Prostate gland (tissue), 2 donors: ENCODE data around the gene STRAP. TPM values are rescaled to one million over a fixed set of nuclear protein-coding genes. Genes with fewer than 3 reads are reported as not detected.

ENCODE experiments used
- DNase-seq: peaks from one replicate; pipeline ENCODE4 v3.0.0-alpha.2; 2019; ENCODE audit warnings: low spot score
- H3K27ac ChIP-seq, 2 donors: fragments of 200-600 bp; sonication (generic); 2 replicates each; pipeline ENCODE4 v1.5.1; 2017 to 2019
- H3K27me3 ChIP-seq: fragments of 200-600 bp; sonication (generic); replicated peaks from 2 replicates; pipeline ENCODE4 v1.5.1; 2019; ENCODE audit not compliant: insufficient read depth
- H3K36me3 ChIP-seq, 2 donors: fragments of 200-600 bp; sonication (generic); 1 replicate in 1 of 2; 2 replicates in 1 of 2; pipeline versions ENCODE4 v1.5.1 to v1.8.1; 2017 to 2019
- H3K4me1 ChIP-seq: fragments of 200-600 bp; sonication (generic); replicated peaks from 2 replicates; pipeline ENCODE4 v1.5.1; 2019
- H3K4me3 ChIP-seq, 2 donors: fragments of 200-600 bp; sonication (generic); 2 replicates each; pipeline ENCODE4 v1.5.1; 2017 to 2019
- H3K9me3 ChIP-seq: fragments of 200-600 bp; sonication (generic); 2 replicates; pipeline ENCODE4 v1.5.1; 2017
- CTCF ChIP-seq, 4 experiments: fragments of 200-600 bp in 2 of 4; fragments of 450-650 bp in 2 of 4; sonication (generic) in 2 of 4; IDR thresholded peaks; 1 replicate in 3 of 4; 2 replicates in 1 of 4; pipeline ENCODE4 v1.5.1; 2016 to 2019; ENCODE audit warnings: antibody characterized with exemption in 4 of 4, mild to moderate bottlenecking in 2 of 4, moderate library complexity in 2 of 4
- POLR2A ChIP-seq: fragments of 450-650 bp; IDR thresholded peaks from one replicate; pipeline ENCODE4 v1.6.1; 2016; ENCODE audit warnings: antibody characterized with exemption, mild to moderate bottlenecking
- POLR2AphosphoS5 ChIP-seq: sonication (generic); formaldehyde crosslinking; IDR thresholded peaks from one replicate; pipeline ENCODE4 v1.6.1; 2017; ENCODE audit warnings: antibody characterized with exemption
- WGBS: methylation state at CpG from one replicate; pipeline ENCODE4 v1.1.5; 2018; 5-methylcytosine and 5-hydroxymethylcytosine counted together
- intact Hi-C: fragments of 100-400 bp; cut with DNase I; formaldehyde crosslinking; loops from one replicate; pipeline ENCODE4 v1.14.2; 2022
- total RNA-seq, 2 donors: library from RNA; depleted of rRNA; stranded (reverse); fragments of >200 nt; gene quantifications; one replicate each; pipeline ENCODE4 v1.1.0, GENCODE V29; 2016

Gene STRAP
- total RNA-seq, 2 donors from 2014 or later: 58.4 to 74.2 TPM

- Histone ChIP-seq H3K36me3 (no peaks in the 10 kb centered on the region), H3K4me1 (no peaks in the 10 kb centered on the region), H3K9me3 (no peaks in the 10 kb centered on the region), H3K27ac (no peak overlapping the region), H3K4me3 (no peak overlapping the region), H3K27me3 (no peaks in the 10 kb centered on the region)
- 92% methylated on average over 3 of the region's 3 CpGs for WGBS
- no peak for DNase-seq
- intact Hi-C loops: no loop called here
- no peak for TF ChIP-seq POLR2A
- no peak for TF ChIP-seq POLR2AphosphoS5
- no peak for TF ChIP-seq CTCF (IDR thresholded peaks at IDR 0.05)
These were observed 40.1 kb upstream of the STRAP start for GRCh38 chr12:15842108-15842507.

DNA sequence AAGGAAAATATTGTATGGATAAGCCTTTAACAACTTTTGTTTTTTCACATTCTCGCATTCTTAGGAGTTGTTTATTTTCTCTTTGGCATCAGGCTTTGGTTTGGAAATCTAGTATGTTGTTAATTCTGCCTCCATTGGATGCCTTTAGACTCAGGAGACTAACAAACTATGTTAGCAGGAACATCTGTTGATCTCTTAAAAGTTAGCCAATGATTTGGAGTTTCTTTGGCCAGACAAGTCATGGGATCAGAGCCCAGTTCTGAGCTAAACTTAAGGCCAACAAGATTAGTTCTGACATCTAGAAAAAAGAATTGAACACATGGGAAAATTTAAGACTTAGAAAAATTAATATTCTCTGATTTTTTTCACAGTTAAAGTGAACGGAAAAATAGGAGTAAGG is 35.3 kb upstream of the STRAP start:
- TF ChIP-seq POLR2A (no peak), POLR2AphosphoS5 (no peak), CTCF (IDR thresholded peaks at IDR 0.05) (no peak)
- DNase-seq: no peak
- H3K27me3 ChIP-seq: no peaks in the 10 kb centered on the region
- no peaks in the 10 kb centered on the region for H3K4me1 ChIP-seq
- H3K36me3 ChIP-seq: no peaks in the 10 kb centered on the region
- intact Hi-C loops: no loop called here
- no peaks in the 10 kb centered on the region for H3K9me3 ChIP-seq
- H3K27ac ChIP-seq: no peak overlapping the region
- 57% methylated on average over 2 of the region's 2 CpGs for WGBS
- no peak overlapping the region for H3K4me3 ChIP-seq

- Histone ChIP-seq H3K27me3 (no peaks in the 10 kb centered on the region), H3K9me3 (no peaks in the 10 kb centered on the region), H3K4me1 (no peaks in the 10 kb centered on the region), H3K36me3 (no peaks in the 10 kb centered on the region), H3K27ac (no peak overlapping the region), H3K4me3 (no peak overlapping the region)
- 100% methylated on average over 1 of the region's 1 CpG for WGBS
- intact Hi-C loops: no loop called here
- no peak for TF ChIP-seq CTCF (IDR thresholded peaks at IDR 0.05)
- TF ChIP-seq POLR2AphosphoS5: no peak
- no peak for TF ChIP-seq POLR2A
- no peak for DNase-seq
These were observed 33.6 kb upstream of the STRAP start for GRCh38 chr12:15848606-15849005.

DNA sequence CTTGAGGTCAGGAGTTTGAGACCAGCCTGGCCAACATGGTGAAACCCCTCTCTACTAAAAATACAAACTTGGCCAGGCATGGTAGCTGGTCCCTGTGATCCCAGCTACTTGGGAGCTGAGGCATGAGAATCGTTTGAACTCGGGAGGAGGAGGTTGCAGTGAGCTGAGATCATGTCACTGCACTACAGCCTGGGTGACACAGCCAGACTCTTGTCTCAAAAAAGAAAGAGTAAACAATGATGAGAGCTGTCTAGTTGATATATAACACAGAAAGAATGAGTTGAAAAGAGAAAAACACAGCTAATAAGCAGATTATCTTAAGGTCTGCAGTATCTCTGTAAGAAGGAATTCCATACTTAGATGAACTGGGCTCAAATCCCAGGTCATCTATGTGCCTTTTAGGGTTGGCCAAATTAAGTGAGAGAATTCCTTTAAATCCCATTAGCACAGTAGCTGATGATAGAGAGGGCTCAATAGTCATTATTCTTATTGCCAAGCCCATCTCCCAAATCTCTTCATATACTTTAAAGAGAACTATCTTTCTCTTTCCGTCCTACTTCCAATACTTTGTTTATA is 31.1 kb upstream of the STRAP start:
- WGBS: 57% methylated on average over 3 of the region's 3 CpGs
- no peaks in the 10 kb centered on the region for H3K9me3 ChIP-seq
- TF ChIP-seq POLR2AphosphoS5 (no peak), CTCF (IDR thresholded peaks at IDR 0.05) (no peak), POLR2A (no peak)
- no peaks in the 10 kb centered on the region for H3K4me1 ChIP-seq
- no peaks in the 10 kb centered on the region for H3K27me3 ChIP-seq
- H3K36me3 ChIP-seq: no peaks in the 10 kb centered on the region
- intact Hi-C loops: no loop called here
- DNase-seq: no peak
- H3K27ac ChIP-seq: no peak overlapping the region
- no peak overlapping the region for H3K4me3 ChIP-seq

- no peaks in the 10 kb centered on the region for H3K36me3 ChIP-seq
- TF ChIP-seq POLR2A: no peak
- no peak for TF ChIP-seq CTCF (IDR thresholded peaks at IDR 0.05)
- no peak for TF ChIP-seq POLR2AphosphoS5
- H3K27ac ChIP-seq: no peak overlapping the region
- DNase-seq: no peak
- H3K9me3 ChIP-seq: no peaks in the 10 kb centered on the region
- 78% methylated on average over 3 of the region's 3 CpGs for WGBS
- intact Hi-C loops: no loop called here
- H3K4me1 ChIP-seq: no peaks in the 10 kb centered on the region
- H3K4me3 ChIP-seq: no peak overlapping the region
- H3K27me3 ChIP-seq: no peaks in the 10 kb centered on the region
These were observed 30.3 kb upstream of the STRAP start for GRCh38 chr12:15851919-15852318.
